GM19193 (cell line): ENCODE results near the gene TAS2R1.

Experiments
- POLR2A ChIP-seq: IDR thresholded peaks from 4 replicates; pipeline ENCODE4 v1.6.1; 2011; ENCODE audit not compliant: insufficient read depth, insufficient read length; ENCODE audit errors: extremely low read depth

Gene TAS2R1

GRCh38 chr5:9632495-9632894 is 2.3 kb upstream of the TAS2R1 start:
- TF ChIP-seq POLR2A = no peak

GRCh38 chr5:9627541-9627940 is 2.6 kb downstream of the TAS2R1 start:
- no peak for TF ChIP-seq POLR2A

GRCh38 chr5:9626955-9627354 is 3.2 kb downstream of the TAS2R1 start:
- TF ChIP-seq POLR2A = no peak

GRCh38 chr5:9625731-9626130 is 4.4 kb downstream of the TAS2R1 start:
- no peak for TF ChIP-seq POLR2A

- no peak for TF ChIP-seq POLR2A
Measured at GRCh38 chr5:9625286-9625685, 4.9 kb downstream of the TAS2R1 start.

- no peak for TF ChIP-seq POLR2A
Measured at GRCh38 chr5:9624196-9624947, 5.8 kb downstream of the TAS2R1 start.

- TF ChIP-seq POLR2A = no peak
Measured at GRCh38 chr5:9623661-9624060, 6.5 kb downstream of the TAS2R1 start.

GRCh38 chr5:9622971-9623421 is 7.2 kb downstream of the TAS2R1 start:
- TF ChIP-seq POLR2A = no peak

- TF ChIP-seq POLR2A = no peak
Measured at GRCh38 chr5:9621379-9621903, 8.7 kb downstream of the TAS2R1 start.

GRCh38 chr5:9619331-9620092 is 10.6 kb downstream of the TAS2R1 start:
- TF ChIP-seq POLR2A = no peak

GRCh38 chr5:9617739-9618504 is 12.2 kb downstream of the TAS2R1 start:
- TF ChIP-seq POLR2A = no peak

GRCh38 chr5:9617221-9617620 is 12.9 kb downstream of the TAS2R1 start:
- no peak for TF ChIP-seq POLR2A

GRCh38 chr5:9615331-9615730 is 14.8 kb downstream of the TAS2R1 start:
- TF ChIP-seq POLR2A = no peak

GRCh38 chr5:9613360-9613759 is 16.8 kb downstream of the TAS2R1 start:
- TF ChIP-seq POLR2A = no peak

- no peak for TF ChIP-seq POLR2A
Measured at GRCh38 chr5:9610969-9611368, 19.2 kb downstream of the TAS2R1 start.

GRCh38 chr5:9610364-9610763 is 19.8 kb downstream of the TAS2R1 start:
- no peak for TF ChIP-seq POLR2A

GRCh38 chr5:9608093-9608492 is 22.1 kb downstream of the TAS2R1 start:
- TF ChIP-seq POLR2A = no peak
